GM18505 (cell line): ENCODE results near the gene GEMIN8.

Experiments used
- ATAC-seq: cut with Tn5 transposase; IDR thresholded peaks from one replicate; pipeline ENCODE4 v1.9.1; 2021; ENCODE audit not compliant: unreplicated experiment
- POLR2A ChIP-seq: IDR thresholded peaks from 4 replicates; pipeline ENCODE4 v1.6.1; 2011; ENCODE audit warnings: borderline replicate concordance; ENCODE audit not compliant: insufficient read depth, insufficient read length; ENCODE audit errors: extremely low read depth

GEMIN8 gene

DNA sequence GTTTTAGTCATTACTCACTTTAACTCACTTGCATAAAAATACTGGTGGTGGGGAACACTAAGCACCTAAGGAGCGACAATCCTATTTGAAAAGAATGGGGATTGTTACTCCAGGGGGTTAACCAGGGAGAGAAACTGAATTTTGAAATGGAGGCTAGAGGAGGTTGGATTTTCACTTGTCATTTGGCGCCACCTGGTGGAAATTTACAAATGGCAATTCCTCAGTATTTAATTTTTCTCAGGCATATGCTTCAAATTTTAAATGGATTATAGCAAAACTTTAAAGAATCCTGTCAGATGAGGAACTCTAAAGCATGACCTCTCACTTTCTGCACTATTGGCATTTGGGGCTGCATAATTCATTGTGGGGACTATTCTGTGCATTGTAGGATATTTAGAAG, 2.7 kb upstream of the GEMIN8 start:
- no peak for TF ChIP-seq POLR2A
- ATAC-seq: no peak

DNA sequence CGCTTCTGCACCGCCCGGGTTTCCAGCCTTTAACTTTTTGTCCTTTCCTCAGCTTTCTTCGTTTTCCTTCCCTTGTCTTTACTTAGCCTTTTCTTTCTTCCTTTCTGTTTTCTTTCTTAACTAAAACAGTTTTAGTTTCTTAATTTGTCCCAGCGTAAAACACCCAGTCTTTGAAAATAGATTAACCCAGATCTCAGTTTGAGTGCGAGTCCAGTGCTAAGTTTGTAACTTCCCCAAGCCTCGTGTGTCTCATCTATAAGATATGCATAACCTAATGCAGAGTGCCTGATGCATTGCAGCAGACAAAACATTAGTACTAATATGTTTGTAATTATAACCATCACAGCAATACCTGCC, 460 bp upstream of the GEMIN8 start:
- no peak for ATAC-seq
- TF ChIP-seq POLR2A: no peak

DNA sequence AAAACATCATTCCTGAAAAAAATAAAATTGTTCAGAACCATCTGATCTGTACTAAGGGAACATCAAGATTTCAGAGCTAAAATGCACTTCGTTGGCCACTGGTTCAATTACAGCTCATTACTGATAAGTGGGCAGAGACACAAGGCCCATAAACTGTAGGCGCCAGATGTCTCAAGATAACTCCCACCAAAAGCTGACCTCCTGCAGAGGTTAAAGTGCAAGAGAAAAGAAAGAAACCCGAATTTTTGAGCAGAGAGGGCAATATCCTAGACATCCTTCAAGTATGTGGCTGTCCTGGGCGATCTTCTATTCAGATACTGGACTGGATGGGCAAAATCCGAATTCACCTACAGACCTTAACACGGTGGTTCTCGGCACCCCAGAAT, 660 bp downstream of the GEMIN8 start:
- no peak for TF ChIP-seq POLR2A
- no peak for ATAC-seq

- no peak for TF ChIP-seq POLR2A
- ATAC-seq: peak; percentile 27
Measured at GRCh38 chrX:14028473-14028872, 1.2 kb downstream of the GEMIN8 start.

DNA sequence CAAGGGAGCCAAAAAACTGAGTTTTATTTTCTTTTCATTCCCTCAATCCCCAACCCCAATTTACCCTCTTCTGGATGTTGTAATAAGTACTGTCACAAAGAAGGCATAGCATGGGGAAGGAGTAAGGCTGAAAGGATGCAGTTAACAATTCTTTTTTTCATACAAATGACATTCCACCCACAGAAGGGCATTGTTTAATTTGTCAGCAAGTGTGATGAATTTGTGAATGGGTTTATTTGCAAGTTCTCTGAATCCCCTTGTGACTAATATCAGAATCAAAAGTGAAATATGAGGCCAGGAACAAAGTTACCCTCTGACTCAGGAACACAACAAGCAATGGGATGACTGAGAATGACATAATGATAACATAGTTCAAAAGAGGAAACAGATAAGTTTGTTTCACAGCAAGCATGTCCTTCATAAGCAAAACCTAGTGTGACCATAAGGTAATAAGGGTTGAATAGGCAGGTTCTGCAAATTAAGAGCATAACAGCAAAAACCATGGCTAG, 2.1 kb downstream of the GEMIN8 start:
- ATAC-seq: no peak

DNA sequence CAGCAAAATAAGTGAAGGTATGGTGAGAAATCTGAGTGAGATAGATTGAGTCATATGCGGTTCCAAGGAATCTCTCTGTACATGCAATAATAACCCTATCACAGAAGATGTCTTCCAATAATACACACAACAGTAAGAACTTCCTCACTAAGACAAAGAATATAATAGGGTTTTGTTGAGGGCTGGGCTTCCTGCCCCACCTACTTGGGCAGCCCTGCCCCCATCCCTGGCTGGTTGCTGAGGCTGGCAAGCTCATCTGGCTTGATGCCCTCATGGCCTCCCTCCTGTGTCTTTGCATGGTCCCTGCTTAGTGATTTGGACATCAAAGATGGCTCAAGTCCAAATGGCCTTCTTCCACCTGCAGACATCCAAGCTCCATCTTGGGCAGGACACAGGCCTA, 2.7 kb downstream of the GEMIN8 start:
- ATAC-seq: no peak

More for the DNA sequence above, 2.1 kb downstream of the GEMIN8 start:
- TF ChIP-seq POLR2A: no peak

GRCh38 chrX:14026121-14026520, 3.6 kb downstream of the GEMIN8 start:
- no peak for TF ChIP-seq POLR2A
- no peak for ATAC-seq

More for the DNA sequence above, 2.7 kb downstream of the GEMIN8 start:
- no peak for TF ChIP-seq POLR2A

GRCh38 chrX:14022019-14022418, 7.7 kb downstream of the GEMIN8 start:
- ATAC-seq: no peak
- TF ChIP-seq POLR2A: no peak

DNA sequence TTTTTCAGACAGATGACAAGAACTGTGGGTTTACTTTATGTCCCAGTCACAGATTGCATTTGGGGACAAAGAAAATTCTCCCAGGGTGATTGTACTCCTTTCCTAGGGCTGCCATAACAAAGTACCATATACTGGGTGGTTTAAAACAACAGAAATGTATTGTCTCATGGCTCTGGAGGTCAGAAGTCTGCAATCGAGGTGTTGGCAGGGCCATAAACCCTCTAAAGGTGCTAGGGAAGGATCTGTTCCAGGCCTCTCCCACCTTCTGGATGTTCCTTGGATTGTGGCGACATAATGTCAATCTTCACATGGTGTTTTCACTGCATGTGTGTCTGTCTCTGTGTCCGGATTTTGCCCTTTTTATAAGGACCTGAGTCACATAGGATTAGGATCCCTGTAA, 12.3 kb downstream of the GEMIN8 start:
- no peak for ATAC-seq
- TF ChIP-seq POLR2A: no peak

GRCh38 chrX:14015941-14016340, 13.8 kb downstream of the GEMIN8 start:
- ATAC-seq: no peak
- TF ChIP-seq POLR2A: no peak

DNA sequence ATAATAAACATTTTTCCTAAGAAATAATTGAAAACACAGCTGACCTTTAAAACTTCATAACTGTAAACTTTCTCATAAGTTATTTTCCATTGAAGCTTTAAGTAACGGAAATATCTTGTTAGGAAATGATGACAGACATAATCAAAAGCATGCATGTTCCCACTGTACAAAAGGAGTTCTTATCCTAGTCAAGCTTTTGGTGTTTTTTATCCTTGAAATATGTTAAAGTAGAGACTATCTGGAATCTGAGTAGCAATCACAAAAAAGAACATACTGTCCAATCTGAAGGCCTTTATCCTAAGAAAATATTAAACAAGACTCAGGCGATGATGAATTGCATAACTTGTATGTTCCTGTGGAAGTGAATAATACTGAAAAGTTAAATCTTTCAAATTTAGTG, 14.4 kb downstream of the GEMIN8 start:
- no peak for ATAC-seq
- TF ChIP-seq POLR2A: no peak

DNA sequence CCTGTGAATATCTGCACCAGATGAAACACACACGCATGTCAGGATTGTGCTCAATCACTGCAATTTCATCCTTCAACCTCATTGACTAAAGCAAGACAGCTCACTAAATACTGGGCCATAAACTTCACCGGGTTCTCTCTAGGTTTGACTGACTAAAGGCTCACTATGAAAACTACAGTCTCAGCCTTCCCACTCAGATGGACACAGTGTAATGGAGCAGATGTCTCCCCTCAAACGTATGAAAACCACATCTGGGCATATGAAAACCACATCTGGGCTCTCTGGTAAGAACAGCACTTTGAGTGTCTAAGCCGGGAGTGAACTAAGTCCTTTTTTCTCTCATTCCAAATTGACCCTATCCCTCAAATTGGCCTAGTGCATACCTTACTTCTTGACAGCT, 15.2 kb downstream of the GEMIN8 start:
- no peak for TF ChIP-seq POLR2A
- ATAC-seq: no peak

DNA sequence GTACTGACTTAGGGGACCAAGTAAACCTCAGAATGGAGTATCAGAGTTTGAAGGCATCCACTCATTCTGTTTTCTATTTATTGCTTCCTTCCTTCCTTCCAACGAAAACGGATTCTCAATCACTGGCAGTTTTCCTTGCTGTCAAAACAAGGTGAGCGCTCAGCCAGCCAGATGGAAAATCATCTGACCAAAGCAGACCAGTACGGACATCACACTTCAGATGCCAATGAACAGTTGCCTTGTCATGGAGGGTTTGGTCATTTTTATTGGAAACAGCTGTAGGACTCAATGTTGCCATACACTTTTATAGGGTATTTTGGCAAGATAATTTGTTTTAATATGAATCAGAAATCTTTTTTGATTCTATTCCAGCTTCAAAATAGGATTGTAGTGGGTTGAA, 16.6 kb downstream of the GEMIN8 start:
- TF ChIP-seq POLR2A: no peak
- no peak for ATAC-seq

DNA sequence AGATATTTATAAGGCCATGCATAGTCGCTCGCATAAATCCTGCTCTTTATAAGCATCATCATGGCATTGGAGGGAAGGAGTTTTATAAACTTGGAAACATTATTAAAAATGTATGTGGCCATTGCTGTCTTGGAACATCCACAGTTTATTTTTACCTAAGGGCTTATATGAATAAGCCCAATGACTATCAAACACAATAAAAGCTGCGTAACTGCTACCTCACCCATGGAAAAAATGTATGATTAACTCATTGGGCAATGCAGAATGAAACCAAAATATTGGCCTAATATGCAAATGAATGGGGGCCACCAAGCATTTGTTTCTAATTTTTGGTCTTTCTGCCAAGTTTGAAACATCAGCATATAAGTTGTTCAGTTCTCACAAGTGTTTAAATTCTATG, 19.1 kb downstream of the GEMIN8 start:
- TF ChIP-seq POLR2A: no peak
- no peak for ATAC-seq

- no peak for ATAC-seq
- no peak for TF ChIP-seq POLR2A
Measured at GRCh38 chrX:14006540-14006939, 23.2 kb downstream of the GEMIN8 start.
